Loucy (cell line): ENCODE measurements around the gene ZBTB20.

ENCODE experiments used
- H2AFZ ChIP-seq: fragments of 200-600 bp; sonication (generic); 2 replicates; pipeline ENCODE4 v1.6.0; 2016; ENCODE audit warnings: antibody characterized with exemption, mild to moderate bottlenecking, low read length, moderate library complexity
- H3F3A ChIP-seq: fragments of 200-600 bp; 2 replicates; pipeline ENCODE4 v1.6.0; 2016; ENCODE audit warnings: antibody characterized with exemption, low read depth, mild to moderate bottlenecking
- H3K27me3 ChIP-seq: fragments of 200-600 bp; sonication (generic); 2 replicates; pipeline ENCODE4 v1.6.1; 2014; ENCODE audit warnings: low read length, mild to moderate bottlenecking; ENCODE audit not compliant: insufficient read depth, poor library complexity, severe bottlenecking
- H3K36me3 ChIP-seq: fragments of 200-600 bp; sonication (generic); 2 replicates; pipeline ENCODE4 v1.6.1; 2016; ENCODE audit warnings: low read length; ENCODE audit not compliant: insufficient read depth
- H3K4me1 ChIP-seq: fragments of 200-600 bp; sonication (generic); 2 replicates; pipeline ENCODE4 v1.5.1; 2014; ENCODE audit warnings: low read length, mild to moderate bottlenecking; ENCODE audit not compliant: insufficient read depth, poor library complexity, severe bottlenecking
- H3K4me2 ChIP-seq: fragments of 200-600 bp; sonication (generic); 2 replicates; pipeline ENCODE4 v1.6.0; 2014; ENCODE audit warnings: antibody characterized with exemption, low read length, low read depth, mild to moderate bottlenecking; ENCODE audit not compliant: poor library complexity, severe bottlenecking
- H3K4me3 ChIP-seq: fragments of 200-600 bp; sonication (generic); 2 replicates; pipeline ENCODE4 v1.5.1; 2014; ENCODE audit warnings: low read length, mild to moderate bottlenecking, mixed read lengths; ENCODE audit not compliant: poor library complexity, severe bottlenecking
- H3K79me2 ChIP-seq: fragments of 200-600 bp; sonication (generic); 2 replicates; pipeline ENCODE4 v1.6.1; 2014; ENCODE audit warnings: low read length; ENCODE audit not compliant: insufficient read depth
- H3K9ac ChIP-seq: fragments of 200-600 bp; sonication (generic); 2 replicates; pipeline ENCODE4 v1.6.0; 2014; ENCODE audit warnings: mild to moderate bottlenecking, low read depth, low read length, moderate library complexity; ENCODE audit not compliant: poor library complexity, severe bottlenecking
- H3K9me2 ChIP-seq: fragments of 200-600 bp; sonication (generic); replicated peaks from 2 replicates; pipeline ENCODE4 v1.6.1; 2016; ENCODE audit warnings: low read depth, low read length, mixed read lengths
- H3K9me3 ChIP-seq: fragments of 200-600 bp; sonication (generic); 2 replicates; pipeline ENCODE4 v1.6.1; 2014; ENCODE audit warnings: mild to moderate bottlenecking, antibody characterized with exemption, low read length, low read depth; ENCODE audit not compliant: insufficient read depth
- H4K20me1 ChIP-seq: fragments of 200-600 bp; sonication (generic); 2 replicates; pipeline ENCODE4 v1.6.0; 2014; ENCODE audit warnings: antibody characterized with exemption, low read length, mild to moderate bottlenecking; ENCODE audit not compliant: insufficient read depth, poor library complexity, severe bottlenecking
- EZH2phosphoT487 ChIP-seq: fragments of 200-600 bp; IDR thresholded peaks from 2 replicates; pipeline ENCODE4 v1.6.1; 2018; ENCODE audit warnings: antibody characterized with exemption, mild to moderate bottlenecking, moderate library complexity, borderline replicate concordance
- TF ChIP-seq, protein P1 (sequence below): fragments of 200-600 bp; sonication (generic); conservative IDR thresholded peaks from 2 replicates; pipeline ENCODE4 v1.5.1; 2014; ENCODE audit warnings: mild to moderate bottlenecking, antibody characterized with exemption, low read length

Gene ZBTB20

GRCh38 chr3:114632757-114633424 is 514.2 kb downstream of the ZBTB20 start:
- no peaks in the 10 kb centered on the region for H3K79me2 ChIP-seq
- H3K36me3 ChIP-seq, result no peaks in the 10 kb centered on the region
- TF ChIP-seq, protein P1, sequence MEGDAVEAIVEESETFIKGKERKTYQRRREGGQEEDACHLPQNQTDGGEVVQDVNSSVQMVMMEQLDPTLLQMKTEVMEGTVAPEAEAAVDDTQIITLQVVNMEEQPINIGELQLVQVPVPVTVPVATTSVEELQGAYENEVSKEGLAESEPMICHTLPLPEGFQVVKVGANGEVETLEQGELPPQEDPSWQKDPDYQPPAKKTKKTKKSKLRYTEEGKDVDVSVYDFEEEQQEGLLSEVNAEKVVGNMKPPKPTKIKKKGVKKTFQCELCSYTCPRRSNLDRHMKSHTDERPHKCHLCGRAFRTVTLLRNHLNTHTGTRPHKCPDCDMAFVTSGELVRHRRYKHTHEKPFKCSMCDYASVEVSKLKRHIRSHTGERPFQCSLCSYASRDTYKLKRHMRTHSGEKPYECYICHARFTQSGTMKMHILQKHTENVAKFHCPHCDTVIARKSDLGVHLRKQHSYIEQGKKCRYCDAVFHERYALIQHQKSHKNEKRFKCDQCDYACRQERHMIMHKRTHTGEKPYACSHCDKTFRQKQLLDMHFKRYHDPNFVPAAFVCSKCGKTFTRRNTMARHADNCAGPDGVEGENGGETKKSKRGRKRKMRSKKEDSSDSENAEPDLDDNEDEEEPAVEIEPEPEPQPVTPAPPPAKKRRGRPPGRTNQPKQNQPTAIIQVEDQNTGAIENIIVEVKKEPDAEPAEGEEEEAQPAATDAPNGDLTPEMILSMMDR, result no peak
- no peak for TF ChIP-seq EZH2phosphoT487
- H2AFZ ChIP-seq, result no peak overlapping the region
- H3F3A ChIP-seq, result no peaks in the 10 kb centered on the region
- no peaks in the 10 kb centered on the region for H3K9me2 ChIP-seq
- H3K4me2 ChIP-seq, result no peak overlapping the region
- H4K20me1 ChIP-seq, result no peaks in the 10 kb centered on the region
- peaks cover 4% of the 10 kb centered on the region for H3K27me3 ChIP-seq
- no peaks in the 10 kb centered on the region; the same call in 1 of the 2 replicates for H3K9me3 ChIP-seq
- H3K9ac ChIP-seq, result no peak overlapping the region
- H3K4me1 ChIP-seq, result no peaks in the 10 kb centered on the region
- no peak overlapping the region for H3K4me3 ChIP-seq

DNA sequence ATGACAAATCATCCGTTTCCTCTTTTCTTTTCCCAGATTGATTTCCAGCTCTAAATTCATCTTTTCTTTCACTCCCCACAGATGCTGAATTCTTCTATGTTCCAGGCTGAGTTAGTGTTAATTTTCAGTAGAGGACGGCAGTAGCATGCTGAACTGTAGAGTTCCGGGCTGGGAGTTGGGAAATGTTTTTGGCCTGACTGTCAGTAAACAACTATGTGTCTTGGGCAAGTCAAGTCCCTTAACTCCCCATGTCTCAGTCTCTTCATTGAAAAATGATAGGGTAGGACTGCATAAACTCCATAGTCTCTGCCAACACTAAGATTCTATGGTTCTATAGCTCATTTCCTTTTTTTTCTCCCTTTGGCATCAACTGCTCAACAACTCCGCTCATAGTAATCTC is 519.3 kb downstream of the ZBTB20 start:
- H3K4me3 ChIP-seq, result no peak overlapping the region
- H3K36me3 ChIP-seq, result no peaks in the 10 kb centered on the region
- no peaks in the 10 kb centered on the region for H3K27me3 ChIP-seq
- H3K4me1 ChIP-seq, result peaks cover 17% of the 10 kb centered on the region
- no peak overlapping the region for H2AFZ ChIP-seq
- H3K9ac ChIP-seq, result no peak overlapping the region
- no peaks in the 10 kb centered on the region for H3F3A ChIP-seq
- no peaks in the 10 kb centered on the region for H3K79me2 ChIP-seq
- no peak overlapping the region for H3K4me2 ChIP-seq
- TF ChIP-seq, protein P1, result no peak
- no peak for TF ChIP-seq EZH2phosphoT487
- no peaks in the 10 kb centered on the region for H4K20me1 ChIP-seq
- no peaks in the 10 kb centered on the region for H3K9me3 ChIP-seq
- H3K9me2 ChIP-seq, result no peaks in the 10 kb centered on the region

GRCh38 chr3:114626751-114627150 is 520.3 kb downstream of the ZBTB20 start:
- Histone ChIP-seq H3K4me2 (no peak overlapping the region), H3F3A (no peaks in the 10 kb centered on the region), H3K9ac (no peak overlapping the region), H3K9me2 (no peaks in the 10 kb centered on the region), H3K9me3 (no peaks in the 10 kb centered on the region), H3K79me2 (no peaks in the 10 kb centered on the region), H3K36me3 (no peaks in the 10 kb centered on the region), H2AFZ (no peak overlapping the region), H3K4me1 (peaks cover 17% of the 10 kb centered on the region), H3K27me3 (no peaks in the 10 kb centered on the region), H3K4me3 (no peak overlapping the region), H4K20me1 (no peaks in the 10 kb centered on the region)
- no peak for TF ChIP-seq EZH2phosphoT487
- TF ChIP-seq, protein P1, result no peak
